ENCODE measurements around the gene EQTN.

DNA sequence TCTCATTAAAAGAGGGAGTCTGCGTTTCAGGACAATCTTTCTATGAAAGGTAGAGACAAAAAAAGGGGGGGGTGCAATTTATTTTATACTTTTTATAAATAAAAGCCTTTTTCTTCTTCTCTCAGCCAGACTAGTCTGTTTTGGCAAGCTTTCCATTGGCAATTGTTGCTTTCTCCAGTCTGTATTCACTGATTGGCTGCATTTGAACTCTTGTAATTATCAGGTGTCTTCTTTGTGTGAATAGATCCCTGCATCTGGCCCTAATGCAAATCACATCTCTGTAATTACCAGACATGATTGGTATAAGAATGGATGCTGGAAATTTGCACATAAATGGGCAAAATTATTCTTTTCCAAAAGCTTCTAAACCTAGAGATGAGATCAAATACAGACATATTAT, 7.6 kb upstream of the EQTN start:
- TF ChIP-seq RARB (CRISPR knock-in tag; IDR thresholded peaks at IDR 0.05) (no peak), ARNTL (CRISPR knock-in tag; IDR thresholded peaks at IDR 0.05; ENCODE audit: borderline replicate concordance, low read depth) (no peak), PPARA (CRISPR knock-in tag; IDR thresholded peaks at IDR 0.05; ENCODE audit: borderline replicate concordance) (no peak), ZFP3 (CRISPR knock-in tag; IDR thresholded peaks at IDR 0.05) (no peak), TCF4 (CRISPR knock-in tag; IDR thresholded peaks at IDR 0.05; ENCODE audit: borderline replicate concordance) (no peak)
- TF ChIP-seq, protein P1, sequence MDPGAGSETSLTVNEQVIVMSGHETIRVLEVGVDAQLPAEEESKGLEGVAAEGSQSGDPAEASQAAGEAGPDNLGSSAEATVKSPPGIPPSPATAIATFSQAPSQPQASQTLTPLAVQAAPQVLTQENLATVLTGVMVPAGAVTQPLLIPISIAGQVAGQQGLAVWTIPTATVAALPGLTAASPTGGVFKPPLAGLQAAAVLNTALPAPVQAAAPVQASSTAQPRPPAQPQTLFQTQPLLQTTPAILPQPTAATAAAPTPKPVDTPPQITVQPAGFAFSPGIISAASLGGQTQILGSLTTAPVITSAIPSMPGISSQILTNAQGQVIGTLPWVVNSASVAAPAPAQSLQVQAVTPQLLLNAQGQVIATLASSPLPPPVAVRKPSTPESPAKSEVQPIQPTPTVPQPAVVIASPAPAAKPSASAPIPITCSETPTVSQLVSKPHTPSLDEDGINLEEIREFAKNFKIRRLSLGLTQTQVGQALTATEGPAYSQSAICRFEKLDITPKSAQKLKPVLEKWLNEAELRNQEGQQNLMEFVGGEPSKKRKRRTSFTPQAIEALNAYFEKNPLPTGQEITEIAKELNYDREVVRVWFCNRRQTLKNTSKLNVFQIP (CRISPR knock-in tag; IDR thresholded peaks at IDR 0.05; ENCODE audit: borderline replicate concordance, low read depth): no peak
- TF ChIP-seq, protein P2, sequence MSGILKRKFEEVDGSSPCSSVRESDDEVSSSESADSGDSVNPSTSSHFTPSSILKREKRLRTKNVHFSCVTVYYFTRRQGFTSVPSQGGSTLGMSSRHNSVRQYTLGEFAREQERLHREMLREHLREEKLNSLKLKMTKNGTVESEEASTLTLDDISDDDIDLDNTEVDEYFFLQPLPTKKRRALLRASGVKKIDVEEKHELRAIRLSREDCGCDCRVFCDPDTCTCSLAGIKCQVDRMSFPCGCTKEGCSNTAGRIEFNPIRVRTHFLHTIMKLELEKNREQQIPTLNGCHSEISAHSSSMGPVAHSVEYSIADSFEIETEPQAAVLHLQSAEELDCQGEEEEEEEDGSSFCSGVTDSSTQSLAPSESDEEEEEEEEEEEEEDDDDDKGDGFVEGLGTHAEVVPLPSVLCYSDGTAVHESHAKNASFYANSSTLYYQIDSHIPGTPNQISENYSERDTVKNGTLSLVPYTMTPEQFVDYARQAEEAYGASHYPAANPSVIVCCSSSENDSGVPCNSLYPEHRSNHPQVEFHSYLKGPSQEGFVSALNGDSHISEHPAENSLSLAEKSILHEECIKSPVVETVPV (CRISPR knock-in tag; IDR thresholded peaks at IDR 0.05): no peak
- TF ChIP-seq, protein P3, sequence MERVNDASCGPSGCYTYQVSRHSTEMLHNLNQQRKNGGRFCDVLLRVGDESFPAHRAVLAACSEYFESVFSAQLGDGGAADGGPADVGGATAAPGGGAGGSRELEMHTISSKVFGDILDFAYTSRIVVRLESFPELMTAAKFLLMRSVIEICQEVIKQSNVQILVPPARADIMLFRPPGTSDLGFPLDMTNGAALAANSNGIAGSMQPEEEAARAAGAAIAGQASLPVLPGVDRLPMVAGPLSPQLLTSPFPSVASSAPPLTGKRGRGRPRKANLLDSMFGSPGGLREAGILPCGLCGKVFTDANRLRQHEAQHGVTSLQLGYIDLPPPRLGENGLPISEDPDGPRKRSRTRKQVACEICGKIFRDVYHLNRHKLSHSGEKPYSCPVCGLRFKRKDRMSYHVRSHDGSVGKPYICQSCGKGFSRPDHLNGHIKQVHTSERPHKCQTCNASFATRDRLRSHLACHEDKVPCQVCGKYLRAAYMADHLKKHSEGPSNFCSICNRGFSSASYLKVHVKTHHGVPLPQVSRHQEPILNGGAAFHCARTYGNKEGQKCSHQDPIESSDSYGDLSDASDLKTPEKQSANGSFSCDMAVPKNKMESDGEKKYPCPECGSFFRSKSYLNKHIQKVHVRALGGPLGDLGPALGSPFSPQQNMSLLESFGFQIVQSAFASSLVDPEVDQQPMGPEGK (CRISPR knock-in tag; IDR thresholded peaks at IDR 0.05; ENCODE audit: borderline replicate concordance): no peak

Data from SK-N-SH treated with all-trans-retinoic acid at 6 μM for 48 hours (cell line).